Ovary (tissue), 9 donors: ENCODE results near the gene ALPG. TPM values are rescaled to one million over a fixed set of nuclear protein-coding genes. Genes with fewer than 3 reads are reported as not detected.
"Not testable (repeated sequence)": the region's sequence is repeated elsewhere in the genome, so short reads cannot be mapped to it uniquely, and the experiment has no call there.

Experiments
- DNase-seq, 5 donors: peaks; one replicate each; pipeline ENCODE4 v3.0.0-alpha.2; 2019 to 2020
- H3K27ac ChIP-seq, 2 donors: fragments of 200-600 bp; one replicate each; pipeline versions ENCODE4 v1.5.1 to v1.8.0; 2019 to 2022
- H3K27me3 ChIP-seq: fragments of 200-600 bp; one replicate; pipeline ENCODE4 v1.8.0; 2022
- H3K36me3 ChIP-seq: fragments of 200-600 bp; sonication (generic); one replicate; pipeline ENCODE4 v1.5.1; 2019
- H3K4me1 ChIP-seq: one replicate; pipeline ENCODE4 v1.8.1; 2013; ENCODE audit warnings: mild to moderate bottlenecking, moderate library complexity; ENCODE audit not compliant: insufficient read depth
- H3K4me3 ChIP-seq: fragments of 200-600 bp; sonication (generic); one replicate; pipeline ENCODE4 v1.5.1; 2017
- H3K9me3 ChIP-seq, 2 donors: fragments of 200-600 bp in 1 of 2; sonication (generic) in 1 of 2; one replicate each; pipeline versions ENCODE4 v1.5.1 to v1.8.1; 2013 to 2019; ENCODE audit warnings: mild to moderate bottlenecking in 1 of 2, moderate library complexity in 1 of 2
- EP300 ChIP-seq: sonication (generic); formaldehyde crosslinking; IDR thresholded peaks from one replicate; pipeline ENCODE4 v1.6.1; 2017; ENCODE audit warnings: antibody characterized with exemption
- POLR2A ChIP-seq: fragments of 450-650 bp; IDR thresholded peaks from one replicate; pipeline ENCODE4 v1.6.1; 2017; ENCODE audit warnings: antibody characterized with exemption, mild to moderate bottlenecking, moderate library complexity
- WGBS, 3 donors: extraction: QIAGEN DNeasy Blood & Tissue Kit in 1 of 3; methylation state at CpG; one replicate each; pipeline versions ENCODE4 v1.1.5 to v1.1.7; 2013 to 2017; 5-methylcytosine and 5-hydroxymethylcytosine counted together
- intact Hi-C, 4 donors: fragments of 100-400 bp; cut with DNase I; formaldehyde crosslinking; loops; one replicate each; pipeline versions ENCODE4 v1.11.0 to v1.15.1; 2022 to 2023
- polyA plus RNA-seq, 2 donors: library from polyadenylated mRNA; stranded (reverse); fragments of 200-250 nt in 1 of 2; fragments of 350-450 nt in 1 of 2; fragmentation: Illumina TruSeq in 1 of 2; extraction: RNeasy Lipid Tissue Mini Kit (QIAGEN cat#74804) in 1 of 2; gene quantifications; one replicate each; pipeline ENCODE4 v1.2.3, GENCODE V29; 2013 to 2014
- total RNA-seq, 7 donors: library from RNA; depleted of rRNA in 2 of 7; stranded (reverse); fragments of >200 nt in 2 of 7; fragmentation: NEBNext Ultra II Directional in 3 of 7; extraction: Animal tissue kit (Norgen Biotek cat#: 25700) in 3 of 7; gene quantifications; one replicate each; pipeline versions ENCODE4 v1.1.0 to v1.2.4, GENCODE V29; 2016 to 2023
- TF ChIP-seq, protein P1 (sequence below), 3 donors: fragments of 450-650 bp in 2 of 3; fragments of 200-600 bp in 1 of 3; IDR thresholded peaks; one replicate each; pipeline versions ENCODE4 v1.5.1 to v1.8.0; 2016 to 2022; ENCODE audit warnings: antibody characterized with exemption in 3 of 3, mild to moderate bottlenecking in 1 of 3
- donor health status: DM: no; HTN: no; CAD: no; lungs with moderate emphysema.
- donor health status: DM: no; HTN: no; CAD: no.
- donor health status: Bipolar disorder and iron deficiency.
- donor health status: DM: yes; HTN: yes; CAD: no.
- donor health status: DM: no; HTN: no; CAD: no.
- donor health status: DM: yes; HTN: yes; CAD: no.

The ALPG gene
- total and polyA plus RNA-seq, 9 donors: 0.02 to 0.36 (median 0.11) TPM; not detected in 6

DNA sequence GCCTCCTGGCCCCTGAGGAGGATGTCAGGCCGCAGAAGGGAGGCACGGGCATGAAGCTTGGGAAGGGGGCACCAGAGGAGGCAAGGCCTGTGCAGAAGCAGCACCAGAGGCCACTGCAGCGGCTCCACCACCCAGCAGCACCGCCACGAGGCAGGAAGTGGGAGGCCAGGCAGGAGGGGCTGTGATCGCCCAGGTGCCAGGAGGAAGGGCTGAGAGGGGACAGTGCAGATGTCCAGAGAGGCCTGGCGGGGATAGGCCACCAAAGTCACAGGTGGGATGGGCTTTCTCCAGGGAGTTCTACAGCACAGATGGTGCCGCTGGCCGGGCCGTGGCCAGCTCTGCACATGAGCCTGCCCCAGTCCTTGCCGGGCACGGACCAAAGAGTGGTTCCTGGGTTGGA is 43.3 kb downstream of the ALPG start:
- intact Hi-C loops: loop anchor here in 1 of 4 donors (5.0 kb wide), 1 partner anchor 72 kb away; the partner anchor contains the start of gene PRSS56
- no peak for DNase-seq
- WGBS, 3 donors: 69 to 79% (median 78%) methylated on average over 9 to 12 of the region's 12 CpGs

DNA sequence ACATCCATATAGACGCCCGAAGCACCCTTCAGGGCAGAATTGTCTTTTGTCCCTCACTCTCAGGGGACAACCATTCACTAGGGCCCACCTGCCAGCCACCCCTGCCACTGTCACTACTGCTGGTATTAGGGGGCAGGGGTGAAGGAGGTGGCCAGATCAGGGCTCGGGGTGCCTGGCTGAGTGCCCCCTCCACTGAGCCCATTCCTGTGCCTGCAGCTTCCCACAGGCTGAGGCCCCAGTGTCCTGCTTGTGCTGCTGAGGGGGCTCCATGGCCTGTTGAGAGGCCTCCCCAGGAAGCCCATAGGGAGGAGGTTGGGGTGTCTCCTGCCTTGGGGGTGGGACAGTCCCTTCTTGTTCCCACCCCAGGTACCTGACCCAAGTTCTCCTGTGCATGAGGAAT is 45.0 kb downstream of the ALPG start:
- H3K4me1 ChIP-seq, intact Hi-C loops, H3K9me3 ChIP-seq, H3K36me3 ChIP-seq, H3K27me3 ChIP-seq, H3K27ac ChIP-seq, H3K4me3 ChIP-seq: not testable (repeated sequence)
- WGBS, 3 donors: 87 to 93% (median 89%) methylated on average over 3 of the region's 3 CpGs
- peak in 1 of 5 donors; percentile 7 for DNase-seq

More for the DNA sequence above, 43.3 kb downstream of the ALPG start:
- Histone ChIP-seq H3K4me1 (no peaks in the 10 kb centered on the region), H3K27me3 (no peaks in the 10 kb centered on the region), H3K9me3 (no peaks in the 10 kb centered on the region), H3K4me3 (no peak overlapping the region), H3K27ac (no peak overlapping the region), H3K36me3 (no peaks in the 10 kb centered on the region)
- TF ChIP-seq EP300 (no peak), POLR2A (no peak)
- TF ChIP-seq, protein P1, sequence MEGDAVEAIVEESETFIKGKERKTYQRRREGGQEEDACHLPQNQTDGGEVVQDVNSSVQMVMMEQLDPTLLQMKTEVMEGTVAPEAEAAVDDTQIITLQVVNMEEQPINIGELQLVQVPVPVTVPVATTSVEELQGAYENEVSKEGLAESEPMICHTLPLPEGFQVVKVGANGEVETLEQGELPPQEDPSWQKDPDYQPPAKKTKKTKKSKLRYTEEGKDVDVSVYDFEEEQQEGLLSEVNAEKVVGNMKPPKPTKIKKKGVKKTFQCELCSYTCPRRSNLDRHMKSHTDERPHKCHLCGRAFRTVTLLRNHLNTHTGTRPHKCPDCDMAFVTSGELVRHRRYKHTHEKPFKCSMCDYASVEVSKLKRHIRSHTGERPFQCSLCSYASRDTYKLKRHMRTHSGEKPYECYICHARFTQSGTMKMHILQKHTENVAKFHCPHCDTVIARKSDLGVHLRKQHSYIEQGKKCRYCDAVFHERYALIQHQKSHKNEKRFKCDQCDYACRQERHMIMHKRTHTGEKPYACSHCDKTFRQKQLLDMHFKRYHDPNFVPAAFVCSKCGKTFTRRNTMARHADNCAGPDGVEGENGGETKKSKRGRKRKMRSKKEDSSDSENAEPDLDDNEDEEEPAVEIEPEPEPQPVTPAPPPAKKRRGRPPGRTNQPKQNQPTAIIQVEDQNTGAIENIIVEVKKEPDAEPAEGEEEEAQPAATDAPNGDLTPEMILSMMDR (IDR thresholded peaks at IDR 0.05): no peak

DNA sequence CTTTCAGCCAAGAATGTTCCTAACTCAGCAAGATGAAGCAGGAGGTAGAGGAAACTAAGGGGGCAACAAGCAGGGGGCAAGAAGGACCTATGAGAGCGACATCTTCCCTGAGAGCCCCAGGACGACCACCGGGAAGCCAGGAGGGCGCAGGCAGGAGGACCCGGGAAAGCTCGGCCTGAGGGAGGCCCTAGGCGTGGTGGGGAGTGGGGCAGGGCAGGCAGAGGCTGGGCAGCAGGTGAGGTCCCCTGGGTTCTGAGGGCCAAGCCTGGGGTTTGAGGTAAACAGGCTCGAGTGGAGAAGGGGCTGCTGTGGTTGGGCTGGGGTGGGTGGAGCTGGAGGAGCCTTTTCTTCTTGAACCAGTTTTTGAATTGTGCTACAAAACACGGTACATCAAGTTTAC is 48.0 kb downstream of the ALPG start:
- no peaks in the 10 kb centered on the region for H3K27me3 ChIP-seq
- intact Hi-C loops: no loop called here
- no peaks in the 10 kb centered on the region for H3K4me1 ChIP-seq
- TF ChIP-seq, protein P1 (IDR thresholded peaks at IDR 0.05): no peak
- TF ChIP-seq POLR2A: no peak
- no peak for TF ChIP-seq EP300
- no peak overlapping the region for H3K27ac ChIP-seq
- no peaks in the 10 kb centered on the region for H3K9me3 ChIP-seq
- H3K36me3 ChIP-seq: no peaks in the 10 kb centered on the region
- no peak for DNase-seq
- WGBS, 3 donors: 87 to 92% (median 87%) methylated on average over 9 of the region's 9 CpGs
- H3K4me3 ChIP-seq: no peak overlapping the region

DNA sequence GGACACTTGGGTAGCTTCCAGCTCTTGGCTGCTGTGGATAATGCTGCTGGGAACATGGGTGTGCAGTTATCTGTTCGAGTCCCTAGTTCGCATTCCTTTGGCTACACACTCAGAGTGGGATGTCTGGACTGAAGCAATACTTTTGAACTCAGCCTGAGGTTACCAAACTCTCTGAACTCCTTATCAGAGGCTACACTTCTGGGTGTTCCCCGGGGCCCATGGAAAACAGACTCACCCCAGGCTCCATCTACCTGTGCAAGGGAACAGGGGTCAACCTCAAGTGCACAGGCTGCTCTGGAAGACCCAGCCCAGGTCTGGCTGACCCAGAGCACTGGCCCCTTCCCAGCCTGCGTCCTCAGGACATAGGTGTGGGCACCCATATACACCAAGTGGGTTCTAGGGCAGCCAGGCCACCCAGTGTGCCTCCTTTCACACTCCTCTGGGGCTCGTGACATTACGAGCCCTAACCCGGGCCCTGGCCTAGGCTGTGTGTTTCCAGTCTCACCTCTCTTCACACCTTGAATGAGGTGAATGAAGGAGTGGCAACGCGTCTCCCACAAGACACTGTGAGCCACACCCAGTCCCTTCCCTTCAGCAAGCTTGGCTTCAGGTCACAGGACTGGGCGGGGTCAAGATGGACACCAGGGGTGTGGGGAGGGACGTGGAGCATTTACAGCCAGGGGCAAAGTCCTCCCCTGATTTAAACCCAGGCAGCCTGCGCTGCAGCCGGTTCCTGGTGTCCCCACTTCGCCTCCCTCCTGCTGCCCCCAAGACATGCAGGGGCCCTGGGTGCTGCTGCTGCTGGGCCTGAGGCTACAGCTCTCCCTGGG is 49.0 kb downstream of the ALPG start, which contains the start of gene ALPI:
Gene ALPI, plus strand, starts transcription at position 728 of the 830 bp plus-strand sequence. Its CDS starts 47 bp downstream, at position 775.
- H3K27ac ChIP-seq: no peak within 1 kb of the TSS

More for the DNA sequence above, 49.0 kb downstream of the ALPG start, which contains the start of gene ALPI:
- Histone ChIP-seq H3K4me1 (no peaks in the 10 kb centered on the region), H3K27me3 (no peaks in the 10 kb centered on the region), H3K36me3 (no peaks in the 10 kb centered on the region), H3K4me3 (no peak within 1 kb of the TSS), H3K9me3 (no peaks in the 10 kb centered on the region)
- intact Hi-C loops: no loop called here
- 82 to 86% (median 84%) methylated on average over 14 of the region's 14 CpGs for WGBS, 3 donors
- no peak for DNase-seq
- no peak for TF ChIP-seq POLR2A
- TF ChIP-seq, protein P1 (IDR thresholded peaks at IDR 0.05): no peak
- TF ChIP-seq EP300: no peak
